ENCODE results near the gene GALNT2. TPM values are rescaled to one million over a fixed set of nuclear protein-coding genes. Genes with fewer than 3 reads are reported as not detected.

GALNT2 gene
- total and polyA plus RNA-seq, 2 donors (not counting 1 experiment from before 2014, with no cell fraction given), result 19.0 to 184 TPM

DNA sequence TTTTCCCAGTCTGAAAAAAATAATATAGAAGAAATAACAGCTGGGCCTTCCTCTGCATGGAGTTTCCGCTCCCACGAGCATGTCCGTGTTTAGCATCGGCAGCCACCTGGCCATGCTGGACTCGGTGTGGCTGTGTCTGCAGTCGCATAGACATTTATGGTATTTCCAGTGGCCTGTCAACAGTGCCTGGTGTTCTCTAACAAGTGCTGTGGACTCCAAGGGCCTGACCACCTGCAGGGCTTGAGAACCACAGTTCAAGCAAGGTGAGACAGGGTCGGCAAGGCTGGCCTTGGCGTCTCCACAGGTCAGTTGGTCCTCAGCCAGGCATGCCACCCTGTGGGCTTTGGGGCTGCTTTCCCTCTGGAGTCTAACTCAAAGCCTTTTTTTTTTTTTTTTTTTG lies 234.3 kb downstream of the GALNT2 start:
- Histone ChIP-seq H3K4me3 (ENCODE audit: control extremely low read depth in 1 of 5, extremely low read depth in 1 of 5, insufficient read depth in 1 of 5, low read depth in 2 of 5, low read length in 4 of 5) (peak overlapping the region in 1 of 5 experiments; percentile 28), H3K36me3 (replicated peaks in 1 of 2; ENCODE audit: control extremely low read depth in 1 of 2, control insufficient read depth in 1 of 2, extremely low read depth in 1 of 2, insufficient read depth in 2 of 2, low read length in 1 of 2) (no peaks in the 10 kb centered on the region), H3K4me2 (replicated peaks; ENCODE audit: low read depth, low read length, poor library complexity, severe bottlenecking) (peak overlapping the region; percentile 71), H2AFZ (ENCODE audit: insufficient read depth, low read depth, low read length, poor library complexity, severe bottlenecking) (peak overlapping the region; percentile 43), H3K9ac (ENCODE audit: low read length) (peak overlapping the region; percentile 10), H3K79me2 (ENCODE audit: control insufficient read depth, insufficient read depth, low read length) (no peaks in the 10 kb centered on the region), H4K20me1 (ENCODE audit: control insufficient read depth, insufficient read depth, low read length, poor library complexity, severe bottlenecking) (no peaks in the 10 kb centered on the region), H3K27ac (ENCODE audit: low read length in 2 of 2) (peak overlapping the region; percentile 59 to 81), H3K4me1 (ENCODE audit: control insufficient read depth in 2 of 2, insufficient read depth in 2 of 2, low read length in 2 of 2) (peaks cover 34 to 35% of the 10 kb centered on the region in 2 donors), H3K27me3 (replicated peaks in 1 of 4; ENCODE audit: control extremely low read depth in 1 of 4, control insufficient read depth in 3 of 4, insufficient read depth in 4 of 4, low read length in 3 of 4) (no peaks in the 10 kb centered on the region), H3K9me3 (ENCODE audit: control extremely low read depth in 1 of 3, control insufficient read depth in 2 of 3, insufficient read depth in 1 of 3, low read length in 2 of 3) (no peaks in the 10 kb centered on the region)
- peak overlapping the region; percentile 34 for H3K4me3 Mint-ChIP-seq
- ChIA-PET POLR2A (interaction anchor here (0.5 to 0.7 kb wide), 2 partner anchors 60 to 79 kb away, joined by 3 read pairs; no protein-coding TSS in a partner anchor), CTCF (interaction anchor here (0.8 to 1.0 kb wide), 3 partner anchors 8 to 639 kb away, joined by 3 to 4 read pairs (median 4); no protein-coding TSS in a partner anchor)
- no peak for DNase-seq
- H3K4me1 Mint-ChIP-seq, result peaks cover 56% of the 10 kb centered on the region
- 67% methylated on average over 8 of the region's 8 CpGs for WGBS (ENCODE audit: insufficient coverage)
- H3K27me3 Mint-ChIP-seq, result no peaks in the 10 kb centered on the region
- no peak for TF ChIP-seq EZH2 (IDR thresholded peaks at IDR 0.05; ENCODE audit: borderline replicate concordance, insufficient read depth, low read depth, low read length, poor library complexity, severe bottlenecking)
- TF ChIP-seq, protein P1, sequence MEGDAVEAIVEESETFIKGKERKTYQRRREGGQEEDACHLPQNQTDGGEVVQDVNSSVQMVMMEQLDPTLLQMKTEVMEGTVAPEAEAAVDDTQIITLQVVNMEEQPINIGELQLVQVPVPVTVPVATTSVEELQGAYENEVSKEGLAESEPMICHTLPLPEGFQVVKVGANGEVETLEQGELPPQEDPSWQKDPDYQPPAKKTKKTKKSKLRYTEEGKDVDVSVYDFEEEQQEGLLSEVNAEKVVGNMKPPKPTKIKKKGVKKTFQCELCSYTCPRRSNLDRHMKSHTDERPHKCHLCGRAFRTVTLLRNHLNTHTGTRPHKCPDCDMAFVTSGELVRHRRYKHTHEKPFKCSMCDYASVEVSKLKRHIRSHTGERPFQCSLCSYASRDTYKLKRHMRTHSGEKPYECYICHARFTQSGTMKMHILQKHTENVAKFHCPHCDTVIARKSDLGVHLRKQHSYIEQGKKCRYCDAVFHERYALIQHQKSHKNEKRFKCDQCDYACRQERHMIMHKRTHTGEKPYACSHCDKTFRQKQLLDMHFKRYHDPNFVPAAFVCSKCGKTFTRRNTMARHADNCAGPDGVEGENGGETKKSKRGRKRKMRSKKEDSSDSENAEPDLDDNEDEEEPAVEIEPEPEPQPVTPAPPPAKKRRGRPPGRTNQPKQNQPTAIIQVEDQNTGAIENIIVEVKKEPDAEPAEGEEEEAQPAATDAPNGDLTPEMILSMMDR (IDR thresholded peaks at IDR 0.05), result no peak
- ATAC-seq (ENCODE audit: low read depth), result peak; percentile 20
- peak overlapping the region; percentile 83 for H3K27ac Mint-ChIP-seq
- no peaks in the 10 kb centered on the region for H3K9me3 Mint-ChIP-seq (ENCODE audit: insufficient read depth)
- intact Hi-C loops (cut with micrococcal nuclease), result loop anchor here (5.0 kb wide), 2 partner anchors 89 to 444 kb away; no protein-coding TSS in a partner anchor

DNA sequence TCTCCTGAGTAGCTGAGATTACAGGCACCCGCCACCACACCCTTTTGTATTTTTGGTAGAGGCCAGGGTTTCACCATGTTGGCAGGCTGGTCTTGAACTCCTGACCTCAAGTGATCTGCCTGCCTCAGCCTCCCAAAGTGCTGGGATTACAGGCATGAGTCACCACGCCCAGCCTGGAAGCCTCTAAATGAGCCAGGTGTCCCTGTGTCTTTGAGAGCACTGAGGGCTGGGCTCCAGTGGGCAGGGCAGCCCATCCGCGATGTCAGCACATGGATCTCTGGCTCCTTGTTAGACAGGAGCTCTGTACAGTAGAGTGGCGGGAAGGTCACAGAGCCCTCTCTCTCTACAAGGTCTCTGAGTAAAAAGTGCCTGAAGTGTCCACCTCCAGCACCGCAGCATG lies 234.8 kb downstream of the GALNT2 start:
- Histone ChIP-seq H3K36me3 (replicated peaks in 1 of 2; ENCODE audit: control extremely low read depth in 1 of 2, control insufficient read depth in 1 of 2, extremely low read depth in 1 of 2, insufficient read depth in 2 of 2, low read length in 1 of 2) (no peaks in the 10 kb centered on the region), H3K4me3 (ENCODE audit: control extremely low read depth in 1 of 5, extremely low read depth in 1 of 5, insufficient read depth in 1 of 5, low read depth in 2 of 5, low read length in 4 of 5) (no peak overlapping the region), H3K4me2 (replicated peaks; ENCODE audit: low read depth, low read length, poor library complexity, severe bottlenecking) (peak overlapping the region; percentile 71), H3K79me2 (ENCODE audit: control insufficient read depth, insufficient read depth, low read length) (no peaks in the 10 kb centered on the region), H4K20me1 (ENCODE audit: control insufficient read depth, insufficient read depth, low read length, poor library complexity, severe bottlenecking) (no peaks in the 10 kb centered on the region), H3K9ac (ENCODE audit: low read length) (no peak overlapping the region), H3K9me3 (ENCODE audit: control extremely low read depth in 1 of 3, control insufficient read depth in 2 of 3, insufficient read depth in 1 of 3, low read length in 2 of 3) (no peaks in the 10 kb centered on the region), H3K27ac (ENCODE audit: low read length in 2 of 2) (peak overlapping the region in 1 of 2 donors; percentile 81), H2AFZ (ENCODE audit: insufficient read depth, low read depth, low read length, poor library complexity, severe bottlenecking) (no peak overlapping the region), H3K27me3 (replicated peaks in 1 of 4; ENCODE audit: control extremely low read depth in 1 of 4, control insufficient read depth in 3 of 4, insufficient read depth in 4 of 4, low read length in 3 of 4) (no peaks in the 10 kb centered on the region), H3K4me1 (ENCODE audit: control insufficient read depth in 2 of 2, insufficient read depth in 2 of 2, low read length in 2 of 2) (peaks cover 34 to 35% of the 10 kb centered on the region in 2 donors)
- POLR2A ChIA-PET, result interaction anchor here (0.9 kb wide), 1 partner anchor 28 kb away, joined by 3 read pairs; no protein-coding TSS in a partner anchor
- WGBS (ENCODE audit: insufficient coverage), result 87% methylated on average over 5 of the region's 6 CpGs
- intact Hi-C loops (cut with micrococcal nuclease), result loop anchor here (5.0 kb wide), 2 partner anchors 90 to 445 kb away; no protein-coding TSS in a partner anchor
- CTCF ChIA-PET, result interaction anchor here (1.4 to 13.9 kb wide), 4 partner anchors 10 to 642 kb away, joined by 4 to 265 read pairs (median 8); no protein-coding TSS in a partner anchor
- no peak overlapping the region for H3K4me3 Mint-ChIP-seq
- H3K27me3 Mint-ChIP-seq, result no peaks in the 10 kb centered on the region
- TF ChIP-seq EZH2 (IDR thresholded peaks at IDR 0.05; ENCODE audit: borderline replicate concordance, insufficient read depth, low read depth, low read length, poor library complexity, severe bottlenecking), result no peak
- TF ChIP-seq, protein P1 (IDR thresholded peaks at IDR 0.05), result no peak
- DNase-seq, result no peak
- H3K9me3 Mint-ChIP-seq (ENCODE audit: insufficient read depth), result no peaks in the 10 kb centered on the region
- H3K27ac Mint-ChIP-seq, result peak overlapping the region; percentile 65
- peaks cover 59% of the 10 kb centered on the region for H3K4me1 Mint-ChIP-seq
- ATAC-seq (ENCODE audit: low read depth), result no peak
